ENCODE results near the gene OR5L1. TPM values are rescaled to one million over a fixed set of nuclear protein-coding genes. Genes with fewer than 3 reads are reported as not detected.

The OR5L1 gene
- polyA plus RNA-seq: not detected

DNA sequence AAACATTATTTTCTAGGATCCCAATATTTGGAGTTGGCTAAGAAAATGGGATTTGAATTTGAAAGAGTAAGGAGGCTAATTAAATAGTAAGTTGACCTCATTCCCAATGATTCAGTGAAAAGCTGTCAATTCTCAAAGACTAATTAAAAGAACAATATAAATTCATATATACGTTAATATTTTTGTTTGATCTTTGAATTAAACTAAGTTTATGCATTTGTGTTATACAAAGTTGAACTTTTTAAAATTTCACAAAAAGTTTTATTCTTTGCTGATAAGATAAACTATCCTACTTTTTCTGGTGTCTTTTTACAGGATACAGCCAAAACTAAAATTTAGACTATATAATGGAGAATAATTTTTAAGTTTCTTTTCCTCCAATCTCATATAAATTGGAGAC lies at the start of gene OR5L1:
Gene OR5L1, plus strand, starts transcription at position 301 of the 400 bp plus-strand sequence. CDS start 100 bp downstream, outside the sequence.
- Mint-ChIP-seq H3K4me3 (no peak within 1 kb of the TSS), H3K4me1 (no peaks in the 10 kb centered on the region), H3K27me3 (ENCODE audit: low read depth in 3 of 3) (no peaks in the 10 kb centered on the region), H3K9me3 (peaks cover 22 to 62% (median 40%) of the 10 kb centered on the region in 6 donors), H3K27ac (no peak within 1 kb of the TSS), H3K36me3 (peaks cover 0 to 4% (median 0%) of the 10 kb centered on the region in 3 donors)
- DNase-seq: no peak

DNA sequence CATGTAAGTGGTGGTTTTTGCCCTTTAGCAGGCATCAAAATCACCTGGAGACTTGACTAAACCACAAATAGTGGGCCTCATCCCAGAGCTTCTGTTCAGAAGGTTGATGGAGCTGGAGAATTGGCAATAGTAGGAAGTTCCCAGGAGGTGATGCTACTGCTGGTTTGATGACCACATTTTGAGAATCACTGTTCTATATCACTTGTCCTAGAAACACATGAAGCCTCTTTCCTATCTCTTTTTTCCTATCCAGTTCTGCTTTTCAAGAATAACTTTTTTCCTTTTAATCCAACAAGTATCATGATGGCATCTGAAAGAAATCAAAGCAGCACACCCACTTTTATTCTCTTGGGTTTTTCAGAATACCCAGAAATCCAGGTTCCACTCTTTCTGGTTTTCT lies 38.0 kb upstream of the OR5L1 start, which contains the start of gene OR5D13:
Gene OR5D13, plus strand, starts transcription at position 301 of the 400 bp plus-strand sequence. Its CDS starts 0 bp downstream, at position 301.
- Mint-ChIP-seq H3K36me3 (no peaks in the 10 kb centered on the region), H3K4me3 (no peak within 1 kb of the TSS), H3K4me1 (no peaks in the 10 kb centered on the region), H3K27ac (no peak within 1 kb of the TSS), H3K9me3 (peaks cover 12 to 54% (median 36%) of the 10 kb centered on the region in 6 donors), H3K27me3 (ENCODE audit: low read depth in 3 of 3) (peaks cover 0 to 4% (median 1%) of the 10 kb centered on the region in 3 donors)
- no peak for DNase-seq

GRCh38 chr11:55791606-55792005 lies 19.6 kb upstream of the OR5L1 start:
- H3K9me3 Mint-ChIP-seq: peaks cover 8 to 46% (median 26%) of the 10 kb centered on the region in 6 donors
- H3K4me1 Mint-ChIP-seq: no peaks in the 10 kb centered on the region
- H3K27me3 Mint-ChIP-seq (ENCODE audit: low read depth in 3 of 3): peaks cover 0 to 3% (median 0%) of the 10 kb centered on the region in 3 donors
- H3K27ac Mint-ChIP-seq: no peak overlapping the region
- DNase-seq: no peak
- H3K36me3 Mint-ChIP-seq: peaks cover 0 to 5% (median 0%) of the 10 kb centered on the region in 3 donors
- no peak overlapping the region for H3K4me3 Mint-ChIP-seq

- H3K36me3 Mint-ChIP-seq: peaks cover 0 to 5% (median 0%) of the 10 kb centered on the region in 3 donors
- H3K27ac Mint-ChIP-seq: no peak overlapping the region
- no peak overlapping the region for H3K4me3 Mint-ChIP-seq
Measured at GRCh38 chr11:55793321-55793720, 17.8 kb upstream of the OR5L1 start.

GRCh38 chr11:55795256-55795655 lies 15.9 kb upstream of the OR5L1 start, which contains the start of gene OR5D14:
Gene OR5D14 (plus strand): TSS chr11:55795556. CDS start chr11:55795556, 0 bp downstream.
- peaks cover 4 to 49% (median 31%) of the 10 kb centered on the region in 6 donors for H3K9me3 Mint-ChIP-seq
- H3K27me3 Mint-ChIP-seq (ENCODE audit: low read depth in 3 of 3): peaks cover 0 to 3% (median 3%) of the 10 kb centered on the region in 3 donors
- no peaks in the 10 kb centered on the region for H3K4me1 Mint-ChIP-seq
- H3K4me3 Mint-ChIP-seq: no peak within 1 kb of the TSS
- no peak for DNase-seq
- H3K27ac Mint-ChIP-seq: no peak within 1 kb of the TSS
- peaks cover 0 to 8% (median 0%) of the 10 kb centered on the region in 3 donors for H3K36me3 Mint-ChIP-seq

More at GRCh38 chr11:55793321-55793720, 17.8 kb upstream of the OR5L1 start:
- no peak for DNase-seq
- no peaks in the 10 kb centered on the region for H3K4me1 Mint-ChIP-seq
- peaks cover 4 to 37% (median 21%) of the 10 kb centered on the region in 6 donors for H3K9me3 Mint-ChIP-seq
- peaks cover 0 to 3% (median 0%) of the 10 kb centered on the region in 3 donors for H3K27me3 Mint-ChIP-seq (ENCODE audit: low read depth in 3 of 3)

- H3K9me3 Mint-ChIP-seq: peaks cover 26 to 64% (median 45%) of the 10 kb centered on the region in 6 donors
- H3K27me3 Mint-ChIP-seq (ENCODE audit: low read depth in 3 of 3): peaks cover 0 to 2% (median 2%) of the 10 kb centered on the region in 3 donors
Measured at GRCh38 chr11:55806248-55806647, 4.9 kb upstream of the OR5L1 start.

DNA sequence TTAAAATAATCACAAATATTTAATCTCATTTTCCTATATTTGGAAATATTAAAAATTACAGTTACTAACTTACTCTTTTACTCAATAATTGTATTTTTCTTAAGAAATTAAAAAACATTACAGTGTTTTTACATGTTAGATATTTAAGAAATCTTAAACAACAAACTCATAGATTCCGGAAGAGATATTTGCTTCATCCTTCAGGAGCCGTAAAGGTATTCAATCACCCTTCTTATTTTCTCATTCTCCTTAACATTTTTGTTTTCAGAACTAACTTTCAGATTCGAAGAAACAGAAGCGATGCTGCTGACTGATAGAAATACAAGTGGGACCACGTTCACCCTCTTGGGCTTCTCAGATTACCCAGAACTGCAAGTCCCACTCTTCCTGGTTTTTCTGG lies 8.2 kb downstream of the OR5L1 start, which contains the start of gene OR5D18:
Gene OR5D18, plus strand, starts transcription at position 301 of the 400 bp plus-strand sequence. Its CDS starts 0 bp downstream, at position 301.
- Mint-ChIP-seq H3K27me3 (ENCODE audit: low read depth in 3 of 3) (peaks cover 0 to 2% (median 1%) of the 10 kb centered on the region in 3 donors), H3K27ac (no peak within 1 kb of the TSS), H3K4me1 (no peaks in the 10 kb centered on the region), H3K4me3 (no peak within 1 kb of the TSS), H3K36me3 (no peaks in the 10 kb centered on the region), H3K9me3 (peaks cover 19 to 54% (median 35%) of the 10 kb centered on the region in 6 donors)
- DNase-seq: no peak

More at GRCh38 chr11:55806248-55806647, 4.9 kb upstream of the OR5L1 start:
- no peak for DNase-seq
- H3K4me3 Mint-ChIP-seq: no peak overlapping the region
- no peaks in the 10 kb centered on the region for H3K4me1 Mint-ChIP-seq
- no peak overlapping the region for H3K27ac Mint-ChIP-seq
- H3K36me3 Mint-ChIP-seq: peaks cover 0 to 8% (median 0%) of the 10 kb centered on the region in 3 donors

- Mint-ChIP-seq H3K27me3 (ENCODE audit: low read depth in 3 of 3) (peaks cover 0 to 3% (median 2%) of the 10 kb centered on the region in 3 donors), H3K4me3 (no peak within 1 kb of the TSS)
Measured at GRCh38 chr11:55826919-55827318, 15.8 kb downstream of the OR5L1 start, which contains the start of gene OR5L2. Gene OR5L2 (plus strand): TSS chr11:55827219. CDS start chr11:55827219, 0 bp downstream.

DNA sequence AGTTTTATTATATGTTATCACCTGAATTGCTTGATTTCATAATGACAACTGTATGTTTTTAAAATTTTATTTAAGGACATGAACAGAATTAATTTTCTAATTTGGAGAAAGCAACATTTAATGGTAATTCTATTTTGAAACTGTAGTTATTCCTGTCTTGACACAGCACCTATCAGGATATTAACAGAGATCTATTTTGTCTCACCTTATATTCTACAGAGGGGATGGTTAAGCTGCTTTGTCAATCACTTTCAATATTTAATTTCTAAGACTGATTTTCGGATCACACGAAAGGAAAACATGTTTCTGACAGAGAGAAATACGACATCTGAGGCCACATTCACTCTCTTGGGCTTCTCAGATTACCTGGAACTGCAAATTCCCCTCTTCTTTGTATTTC lies 27.3 kb downstream of the OR5L1 start, which contains the start of gene OR5D16:
Gene OR5D16, plus strand, starts transcription at position 301 of the 400 bp plus-strand sequence. Its CDS starts 0 bp downstream, at position 301.
- no peaks in the 10 kb centered on the region for H3K27me3 Mint-ChIP-seq (ENCODE audit: low read depth in 3 of 3)
- H3K4me3 Mint-ChIP-seq: no peak within 1 kb of the TSS
- no peak for DNase-seq
- no peak within 1 kb of the TSS for H3K27ac Mint-ChIP-seq
- peaks cover 17 to 35% (median 27%) of the 10 kb centered on the region in 6 donors for H3K9me3 Mint-ChIP-seq
- H3K4me1 Mint-ChIP-seq: no peaks in the 10 kb centered on the region
- no peaks in the 10 kb centered on the region for H3K36me3 Mint-ChIP-seq

More at GRCh38 chr11:55826919-55827318, 15.8 kb downstream of the OR5L1 start, which contains the start of gene OR5L2:
- DNase-seq: no peak
- H3K9me3 Mint-ChIP-seq: peaks cover 2 to 45% (median 19%) of the 10 kb centered on the region in 6 donors
- H3K27ac Mint-ChIP-seq: no peak within 1 kb of the TSS
- H3K36me3 Mint-ChIP-seq: no peaks in the 10 kb centered on the region
- H3K4me1 Mint-ChIP-seq: no peaks in the 10 kb centered on the region

- H3K27ac Mint-ChIP-seq: no peak overlapping the region
- peaks cover 0 to 1% (median 0%) of the 10 kb centered on the region in 3 donors for H3K27me3 Mint-ChIP-seq (ENCODE audit: low read depth in 3 of 3)
- no peak for DNase-seq
- no peaks in the 10 kb centered on the region for H3K36me3 Mint-ChIP-seq
- H3K4me1 Mint-ChIP-seq: no peaks in the 10 kb centered on the region
- H3K9me3 Mint-ChIP-seq: peaks cover 14 to 50% (median 24%) of the 10 kb centered on the region in 6 donors
- no peak overlapping the region for H3K4me3 Mint-ChIP-seq
Measured at GRCh38 chr11:55847453-55847852, 36.3 kb downstream of the OR5L1 start.

GRCh38 chr11:55849037-55849436 lies 37.9 kb downstream of the OR5L1 start:
- H3K27ac Mint-ChIP-seq: no peak overlapping the region
- H3K36me3 Mint-ChIP-seq: no peaks in the 10 kb centered on the region
- no peak overlapping the region for H3K4me3 Mint-ChIP-seq
- peaks cover 21 to 56% (median 29%) of the 10 kb centered on the region in 6 donors for H3K9me3 Mint-ChIP-seq
- no peak for DNase-seq
- H3K27me3 Mint-ChIP-seq (ENCODE audit: low read depth in 3 of 3): peaks cover 0 to 1% (median 0%) of the 10 kb centered on the region in 3 donors
- H3K4me1 Mint-ChIP-seq: no peaks in the 10 kb centered on the region

- no peak for DNase-seq
- Mint-ChIP-seq H3K4me3 (no peak overlapping the region), H3K36me3 (no peaks in the 10 kb centered on the region), H3K27ac (no peak overlapping the region), H3K27me3 (ENCODE audit: low read depth in 3 of 3) (peaks cover 0 to 1% (median 0%) of the 10 kb centered on the region in 3 donors), H3K9me3 (peaks cover 18 to 49% (median 26%) of the 10 kb centered on the region in 6 donors), H3K4me1 (no peaks in the 10 kb centered on the region)
Measured at GRCh38 chr11:55852141-55852540, 41.0 kb downstream of the OR5L1 start.

DNA sequence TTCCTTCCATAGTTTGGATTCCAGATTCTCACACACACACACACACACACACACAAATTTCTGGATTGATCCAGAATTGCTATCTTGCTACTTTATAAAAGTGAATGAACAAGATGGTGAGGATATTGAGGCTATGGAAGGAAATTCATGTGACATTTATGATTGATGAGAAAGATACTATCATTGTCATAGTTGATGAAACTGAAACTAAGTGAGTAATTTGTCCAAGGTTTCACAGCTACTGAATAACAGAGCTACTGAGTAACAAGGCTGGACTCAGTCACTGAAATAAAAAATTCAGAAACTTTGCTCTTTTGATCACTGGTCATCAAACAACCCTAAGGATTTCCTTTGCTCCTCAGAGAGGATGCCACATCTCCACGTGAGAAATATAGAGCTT lies 43.5 kb downstream of the OR5L1 start:
- peaks cover 16 to 62% (median 28%) of the 10 kb centered on the region in 6 donors for H3K9me3 Mint-ChIP-seq
- no peaks in the 10 kb centered on the region for H3K4me1 Mint-ChIP-seq
- H3K4me3 Mint-ChIP-seq: no peak overlapping the region
- no peak for DNase-seq
- no peaks in the 10 kb centered on the region for H3K27me3 Mint-ChIP-seq (ENCODE audit: low read depth in 3 of 3)
- H3K36me3 Mint-ChIP-seq: no peaks in the 10 kb centered on the region
- no peak overlapping the region for H3K27ac Mint-ChIP-seq
